GM21576 (cell line): ENCODE results near the gene CALY.

ENCODE experiments used
- ATAC-seq: cut with Tn5 transposase; IDR thresholded peaks from one replicate; pipeline ENCODE4 v1.9.1; 2021; ENCODE audit warnings: mild to moderate bottlenecking, moderate library complexity; ENCODE audit not compliant: unreplicated experiment

CALY gene

GRCh38 chr10:133351408-133352318 is 15.0 kb upstream of the CALY start:
- ATAC-seq = no peak

- ATAC-seq = no peak
Measured at GRCh38 chr10:133350950-133351329, 14.2 kb upstream of the CALY start.

GRCh38 chr10:133350283-133350949 is 13.7 kb upstream of the CALY start:
- ATAC-seq = no peak

GRCh38 chr10:133349577-133350011 is 12.9 kb upstream of the CALY start:
- no peak for ATAC-seq

- no peak for ATAC-seq
Measured at GRCh38 chr10:133349160-133349568, 12.5 kb upstream of the CALY start.

- ATAC-seq = no peak
Measured at GRCh38 chr10:133347710-133348517, 11.2 kb upstream of the CALY start.

GRCh38 chr10:133346413-133346812 is 9.7 kb upstream of the CALY start:
- no peak for ATAC-seq

- no peak for ATAC-seq
Measured at GRCh38 chr10:133344236-133344635, 7.5 kb upstream of the CALY start.

- ATAC-seq = no peak
Measured at GRCh38 chr10:133343558-133343957, 6.9 kb upstream of the CALY start.

- no peak for ATAC-seq
Measured at GRCh38 chr10:133342942-133343341, 6.2 kb upstream of the CALY start.

- no peak for ATAC-seq
Measured at GRCh38 chr10:133341983-133342382, 5.3 kb upstream of the CALY start.

GRCh38 chr10:133339708-133340380 is 3.1 kb upstream of the CALY start:
- no peak for ATAC-seq

- ATAC-seq = no peak
Measured at GRCh38 chr10:133338080-133339071, 1.7 kb upstream of the CALY start.

- no peak for ATAC-seq
Measured at GRCh38 chr10:133337370-133337725, 652 bp upstream of the CALY start.

- no peak for ATAC-seq
Measured at GRCh38 chr10:133336118-133336576, 549 bp downstream of the CALY start.

- ATAC-seq = no peak
Measured at GRCh38 chr10:133335246-133336117, 1.2 kb downstream of the CALY start.

GRCh38 chr10:133334503-133335245 is 2.0 kb downstream of the CALY start:
- no peak for ATAC-seq
